H1 (cell line): Measurements from ENCODE around the gene NKD2. TPM values are rescaled to one million over a fixed set of nuclear protein-coding genes. Genes with fewer than 3 reads are reported as not detected.

ENCODE experiments used
- CTCF ChIA-PET: fragments of 300-600 bp; sonication (Branson Sonifier 250); formaldehyde crosslinking; loops from one replicate; lab custom pipeline; 2021; ENCODE audit not compliant: partially characterized antibody; lab: Charles Lee
- POLR2A ChIA-PET: fragments of 300-600 bp; sonication (Branson Sonifier 250); formaldehyde crosslinking; loops from one replicate; lab custom pipeline; 2021; ENCODE audit warnings: inconsistent platforms; ENCODE audit not compliant: partially characterized antibody; lab: Charles Lee
- DNase-seq, 2 experiments: peaks; one replicate each; pipeline versions ENCODE4 v3.0.0 to v3.0.0-alpha.2; 2010 to 2022; ENCODE audit warnings: low spot score in 2 of 2, low read depth in 1 of 2, mixed read lengths in 1 of 2
- FAIRE-seq: peaks from 2 replicates; lab custom pipeline; 2011; peaks lifted over from hg19 to GRCh38; lab: Jason Lieb, UNC
- H2AFZ ChIP-seq: 2 replicates; pipeline ENCODE4 v1.8.1; 2012; ENCODE audit warnings: low read length, inconsistent platforms
- H2AK5ac ChIP-seq: 2 replicates; pipeline ENCODE4 v1.6.1; 2013; ENCODE audit warnings: low read depth, low read length
- H2BK120ac ChIP-seq: replicated peaks from 2 replicates; pipeline ENCODE3; 2013; ENCODE audit warnings: low read depth, low read length, inconsistent platforms
- H2BK12ac ChIP-seq: 2 replicates; pipeline ENCODE4 v1.6.1; 2013; ENCODE audit warnings: low read depth, low read length
- H2BK15ac ChIP-seq: 2 replicates; pipeline ENCODE4 v1.6.1; 2013; ENCODE audit warnings: low read length
- H2BK20ac ChIP-seq: 2 replicates; pipeline ENCODE4 v1.6.1; 2013; ENCODE audit warnings: low read length
- H2BK5ac ChIP-seq: 2 replicates; pipeline ENCODE4 v1.6.1; 2013; ENCODE audit warnings: low read depth, low read length
- H3K14ac ChIP-seq: 2 replicates; pipeline ENCODE4 v1.6.1; 2013; ENCODE audit warnings: inconsistent platforms; ENCODE audit not compliant: insufficient read length
- H3K18ac ChIP-seq: 2 replicates; pipeline ENCODE4 v1.6.1; 2013; ENCODE audit warnings: low read length; ENCODE audit errors: extremely low read depth
- H3K23ac ChIP-seq: 2 replicates; pipeline ENCODE4 v1.6.1; 2013; ENCODE audit warnings: inconsistent platforms; ENCODE audit not compliant: insufficient read length
- H3K23me2 ChIP-seq: 2 replicates; pipeline ENCODE4 v1.6.1; 2013; ENCODE audit warnings: low read depth, low read length
- H3K27ac ChIP-seq: 2 replicates; pipeline ENCODE4 v1.6.1; 2011; ENCODE audit warnings: low read depth, low read length, inconsistent platforms
- H3K27me3 ChIP-seq, 4 experiments: replicated peaks in 1 of 4; 1 replicate in 1 of 4; 2 replicates in 3 of 4; pipeline versions ENCODE4 v1.6.1 to v1.8.1; 2011 to 2013; ENCODE audit warnings: low read length in 3 of 4, mild to moderate bottlenecking in 3 of 4, inconsistent platforms in 2 of 4, mixed read lengths in 2 of 4, moderate library complexity in 1 of 4; ENCODE audit not compliant: control insufficient read depth in 3 of 4, insufficient read depth in 3 of 4; ENCODE audit errors: extremely low read depth in 1 of 4
- H3K36me3 ChIP-seq, 4 experiments: 2 replicates each; pipeline versions ENCODE4 v1.6.1 to v1.8.1; 2011 to 2013; ENCODE audit warnings: mild to moderate bottlenecking in 4 of 4, low read length in 3 of 4, moderate library complexity in 2 of 4, control low read depth in 1 of 4, inconsistent platforms in 1 of 4; ENCODE audit not compliant: insufficient read depth in 4 of 4, control insufficient read depth in 2 of 4
- H3K4ac ChIP-seq: replicated peaks from 2 replicates; pipeline ENCODE3; 2013; ENCODE audit warnings: low read length, low read depth, mixed read lengths, inconsistent platforms; ENCODE audit not compliant: insufficient read length
- H3K4me1 ChIP-seq, 4 experiments: replicated peaks in 1 of 4; 1 replicate in 1 of 4; 2 replicates in 3 of 4; pipeline versions ENCODE4 v1.6.1 to v1.8.1; 2011 to 2013; ENCODE audit warnings: low read length in 3 of 4, inconsistent platforms in 2 of 4, mixed read lengths in 1 of 4; ENCODE audit not compliant: insufficient read depth in 4 of 4, control insufficient read depth in 3 of 4
- H3K4me2 ChIP-seq, 2 experiments: 2 replicates each; pipeline versions ENCODE4 v1.6.1 to v1.8.1; 2011 to 2013; ENCODE audit warnings: low read depth in 2 of 2, low read length in 2 of 2, control low read depth in 1 of 2, inconsistent platforms in 1 of 2, mild to moderate bottlenecking in 1 of 2; ENCODE audit not compliant: insufficient read depth in 1 of 2
- H3K4me3 ChIP-seq, 4 experiments: fragments of 200-600, 300-600 bp in 1 of 4; sonication (generic), shearing (Covaris generic), sonication (Bioruptor Twin) in 1 of 4; 2 replicates each; pipeline versions ENCODE4 v1.5.1 to v1.8.1; 2011 to 2016; ENCODE audit warnings: low read length in 4 of 4, low read depth in 3 of 4, control low read depth in 2 of 4, inconsistent platforms in 2 of 4, mild to moderate bottlenecking in 2 of 4, mixed read lengths in 1 of 4, moderate library complexity in 1 of 4; ENCODE audit not compliant: insufficient read depth in 2 of 4; ENCODE audit errors: extremely low read depth in 1 of 4
- H3K56ac ChIP-seq: replicated peaks from 2 replicates; pipeline ENCODE3; 2013; ENCODE audit warnings: low read depth, mild to moderate bottlenecking, mixed read lengths, low read length, inconsistent platforms; ENCODE audit not compliant: insufficient read length
- H3K79me1 ChIP-seq: 2 replicates; pipeline ENCODE4 v1.6.1; 2013; ENCODE audit warnings: low read depth, low read length, control low read depth
- H3K79me2 ChIP-seq, 2 experiments: 2 replicates each; pipeline versions ENCODE4 v1.6.1 to v1.8.1; 2012 to 2013; ENCODE audit warnings: low read length in 2 of 2, mild to moderate bottlenecking in 2 of 2, inconsistent platforms in 1 of 2; ENCODE audit not compliant: insufficient read depth in 2 of 2, control insufficient read depth in 1 of 2
- H3K9ac ChIP-seq, 4 experiments: replicated peaks in 1 of 4; 1 replicate in 1 of 4; 2 replicates in 3 of 4; pipeline versions ENCODE4 v1.6.1 to v1.8.1; 2011 to 2013; ENCODE audit warnings: low read depth in 3 of 4, low read length in 3 of 4, control low read depth in 2 of 4, mild to moderate bottlenecking in 2 of 4, moderate library complexity in 2 of 4, inconsistent platforms in 1 of 4; ENCODE audit errors: extremely low read depth in 1 of 4
- H3K9me3 ChIP-seq, 2 experiments: 2 replicates each; pipeline versions ENCODE4 v1.6.1 to v1.8.1; 2012 to 2013; ENCODE audit warnings: mild to moderate bottlenecking in 2 of 2, moderate library complexity in 2 of 2, control low read depth in 1 of 2, inconsistent platforms in 1 of 2, low read depth in 1 of 2, low read length in 1 of 2, mixed read lengths in 1 of 2; ENCODE audit not compliant: insufficient read depth in 2 of 2
- H4K20me1 ChIP-seq, 2 experiments: replicated peaks in 1 of 2; 2 replicates each; pipeline versions ENCODE3 to v1.8.1; 2011 to 2013; ENCODE audit warnings: inconsistent platforms in 2 of 2, low read length in 2 of 2, mild to moderate bottlenecking in 1 of 2; ENCODE audit not compliant: insufficient read depth in 2 of 2, control insufficient read depth in 1 of 2
- H4K5ac ChIP-seq: 2 replicates; pipeline ENCODE4 v1.6.1; 2013; ENCODE audit warnings: low read length, low read depth, mixed read lengths, inconsistent platforms; ENCODE audit not compliant: insufficient read length
- H4K8ac ChIP-seq: 2 replicates; pipeline ENCODE4 v1.8.0; 2013; ENCODE audit warnings: mild to moderate bottlenecking, moderate library complexity, low read length, inconsistent platforms; ENCODE audit not compliant: insufficient read depth; ENCODE audit errors: extremely low read depth
- H4K91ac ChIP-seq: replicated peaks from 2 replicates; pipeline ENCODE3; 2013; ENCODE audit warnings: low read length, mixed read lengths, inconsistent platforms; ENCODE audit not compliant: insufficient read length
- BCL11A ChIP-seq, 2 experiments: IDR thresholded peaks; one replicate each; pipeline ENCODE4 v1.6.1; 2011; ENCODE audit warnings: low read depth in 2 of 2, low read length in 2 of 2, mild to moderate bottlenecking in 2 of 2
- BRCA1 ChIP-seq: IDR thresholded peaks from 2 replicates; pipeline ENCODE4 v1.6.1; 2012; ENCODE audit warnings: low read depth, low read length, improper control_type of control experiment
- CHD2 ChIP-seq: IDR thresholded peaks from 2 replicates; pipeline ENCODE4 v1.6.1; 2012; ENCODE audit warnings: low read length, improper control_type of control experiment
- FOSL1 ChIP-seq: IDR thresholded peaks from 2 replicates; pipeline ENCODE4 v1.6.1; 2011; ENCODE audit warnings: mild to moderate bottlenecking, low read depth, low read length, moderate library complexity; ENCODE audit not compliant: insufficient read depth
- HDAC2 ChIP-seq, 2 experiments: fragments of 300-600 bp in 1 of 2; sonication (generic) in 1 of 2; IDR thresholded peaks; 2 replicates each; pipeline ENCODE4 v1.6.1; 2011 to 2012; ENCODE audit warnings: low read depth in 2 of 2, low read length in 2 of 2, mild to moderate bottlenecking in 2 of 2, moderate library complexity in 2 of 2, borderline replicate concordance in 1 of 2, inconsistent platforms in 1 of 2
- KDM5A ChIP-seq: fragments of 200-600 bp; IDR thresholded peaks from 2 replicates; pipeline ENCODE4 v1.7.1; 2012; ENCODE audit warnings: mild to moderate bottlenecking, low read length, inconsistent platforms, mixed read lengths
- POLR2AphosphoS5 ChIP-seq: IDR thresholded peaks from 2 replicates; pipeline ENCODE4 v1.6.1; 2011; ENCODE audit warnings: low read depth, low read length
- RBBP5 ChIP-seq: IDR thresholded peaks from 2 replicates; pipeline ENCODE4 v1.7.1; 2012; ENCODE audit warnings: low read depth, mild to moderate bottlenecking, inconsistent platforms, low read length, moderate library complexity, borderline replicate concordance
- RNF2 ChIP-seq: fragments of 200-900, 300-1000 bp; sonication (generic); IDR thresholded peaks from 2 replicates; pipeline ENCODE4 v1.7.1; 2016; ENCODE audit warnings: borderline replicate concordance, low read depth, mild to moderate bottlenecking, antibody characterized with exemption, low read length; ENCODE audit not compliant: poor library complexity, severe bottlenecking; ENCODE audit errors: missing control alignments
- SIRT6 ChIP-seq: IDR thresholded peaks from one replicate; pipeline ENCODE4 v1.7.1; 2012; ENCODE audit warnings: low read length, inconsistent platforms
- SP4 ChIP-seq: IDR thresholded peaks from 2 replicates; pipeline ENCODE4 v1.6.1; 2012; ENCODE audit warnings: low read length, inconsistent platforms
- SUZ12 ChIP-seq: fragments of 200-600 bp; sonication (generic); IDR thresholded peaks from 2 replicates; pipeline ENCODE4 v1.6.1; 2012; ENCODE audit warnings: mild to moderate bottlenecking, inconsistent platforms, low read length, moderate library complexity, mixed read lengths
- TAF1 ChIP-seq: IDR thresholded peaks from 2 replicates; pipeline ENCODE4 v1.6.1; 2011; ENCODE audit warnings: mild to moderate bottlenecking, low read depth, low read length
- TEAD4 ChIP-seq: IDR thresholded peaks from 2 replicates; pipeline ENCODE4 v1.6.1; 2012; ENCODE audit warnings: low read depth, low read length, inconsistent platforms, mixed read lengths
- polyA plus RNA-seq, 7 experiments: library from polyadenylated mRNA; depleted of rRNA in 3 of 7; stranded (reverse) in 5 of 7; unstranded in 2 of 7; fragments of >200 nt in 5 of 7; fragments of 200-250 nt in 2 of 7; gene quantifications; 1 replicate in 5 of 7; 2 replicates in 1 of 7; 4 replicates in 1 of 7; pipeline versions ENCODE4 v1.2.1 to v1.2.3, GENCODE V29; 2011 to 2013; ENCODE audit warnings: missing spikeins in 2 of 7, mixed read lengths in 2 of 7
- total RNA-seq: library from RNA; stranded (reverse); fragmentation: NEBNext Ultra II Directional; extraction: Animal tissue kit (Norgen Biotek cat#: 25700); gene quantifications from 2 replicates; pipeline ENCODE4 v1.2.1, GENCODE V29; 2021

Gene NKD2
- total and polyA plus RNA-seq, 2 of the 8 experiments (the other 6 are each of a cell fraction or from before 2014, with no cell fraction given), result 5.5 to 7.9 TPM

- no peak overlapping the region for H3K14ac ChIP-seq
- no peak overlapping the region for H3K23ac ChIP-seq
- 0 out of 2 replicates have a peak overlapping the region, but pooled peaks have one; percentile 1 for H2AK5ac ChIP-seq
- H3K4me3 ChIP-seq, result no peak overlapping the region
- ChIA-PET POLR2A (no interaction called here), CTCF (interaction anchor here (0.8 to 5.0 kb wide), 13 partner anchors 12 to 256 kb away, joined by 3 to 39 read pairs (median 4); partner anchors contain the start of gene NKD2)
- H3K79me1 ChIP-seq, result no peaks in the 10 kb centered on the region; the same call in 1 of the 2 replicates
- H3K79me2 ChIP-seq, result no peaks in the 10 kb centered on the region
- DNase-seq, result no peak
- H2AFZ ChIP-seq, result no peak overlapping the region
- no peaks in the 10 kb centered on the region for H3K27me3 ChIP-seq
- H3K27ac ChIP-seq, result no peak overlapping the region
- no peak overlapping the region; the same call in 1 of the 2 replicates for H2BK5ac ChIP-seq
- peak overlapping the region; percentile 99 for H3K56ac ChIP-seq
- no peaks in the 10 kb centered on the region for H3K36me3 ChIP-seq
- no peak overlapping the region for H2BK20ac ChIP-seq
- no peak overlapping the region for H2BK120ac ChIP-seq
- no peak for FAIRE-seq
- peaks cover 4% of the 10 kb centered on the region; the same call in 1 of the 2 replicates for H3K23me2 ChIP-seq
- no peak overlapping the region for H3K18ac ChIP-seq
- H2BK12ac ChIP-seq, result no peak overlapping the region; the same call in 1 of the 2 replicates
- H3K4me2 ChIP-seq, result no peak overlapping the region
- no peak overlapping the region for H4K8ac ChIP-seq
- no peak overlapping the region for H4K91ac ChIP-seq
- no peak overlapping the region for H4K5ac ChIP-seq
- H3K4ac ChIP-seq, result no peak overlapping the region
- H3K4me1 ChIP-seq, result peaks cover 0 to 4% (median under 1%) of the 10 kb centered on the region in 4 experiments; a peak in 4 of 7 replicates
- no peak overlapping the region for H3K9ac ChIP-seq
- H4K20me1 ChIP-seq, result peaks cover 0 to 4% of the 10 kb centered on the region in 2 experiments
- H3K9me3 ChIP-seq, result no peaks in the 10 kb centered on the region
- H2BK15ac ChIP-seq, result 0 out of 2 replicates have a peak overlapping the region, but pooled peaks have one; percentile 9
- no peak for TF ChIP-seq HDAC2 (IDR thresholded peaks at IDR 0.05; ENCODE audit: borderline replicate concordance in 1 of 2, low read depth in 2 of 2, low read length in 2 of 2)
- TF ChIP-seq TEAD4, result no peak
- TF ChIP-seq POLR2AphosphoS5, result no peak
- no peak for TF ChIP-seq SP4
- no peak for TF ChIP-seq SUZ12
- TF ChIP-seq KDM5A, result no peak
- no peak for TF ChIP-seq RBBP5
- TF ChIP-seq RNF2, result no peak
- TF ChIP-seq FOSL1, result no peak
- TF ChIP-seq BRCA1, result no peak
- TF ChIP-seq BCL11A (IDR thresholded peaks at IDR 0.05; ENCODE audit: low read depth in 2 of 2, low read length in 2 of 2), result no peak
- TF ChIP-seq CHD2, result no peak
- TF ChIP-seq SIRT6, result no peak
- no peak for TF ChIP-seq TAF1
Observed at GRCh38 chr5:983568-983967, 25.0 kb upstream of the NKD2 start.
